AG04449 (cell line): ENCODE measurements around the gene WWTR1.

Experiments used
- CTCF ChIA-PET: fragments of 350-600 bp; formaldehyde crosslinking; extraction: SDS; loops from one replicate; lab custom pipeline; 2021; ENCODE audit warnings: antibody characterized with exemption; lab: Yijun Ruan, JAX
- POLR2A ChIA-PET: fragments of 400-600, 350-600 bp; formaldehyde crosslinking; extraction: SDS; loops from one replicate; lab custom pipeline; 2020; ENCODE audit warnings: antibody characterized with exemption, inconsistent platforms; lab: Yijun Ruan, JAX
- DNase-seq: peaks from one replicate; pipeline ENCODE4 v3.0.0-alpha.2; 2010; ENCODE audit warnings: low read depth, low spot score
- H3K4me3 ChIP-seq: 2 replicates; pipeline ENCODE4 v1.5.1; 2011; ENCODE audit warnings: low read depth, mild to moderate bottlenecking, control low read depth, low read length
- TF ChIP-seq, protein P1 (sequence below): IDR thresholded peaks from one replicate; pipeline ENCODE4 v1.5.1; 2011; ENCODE audit warnings: mild to moderate bottlenecking, moderate library complexity, low read length, control low read depth, inconsistent platforms; ENCODE audit not compliant: insufficient read depth; ENCODE audit errors: missing control alignments

WWTR1 gene

GRCh38 chr3:149486726-149487125 lies 171.1 kb downstream of the WWTR1 start:
- ChIA-PET POLR2A (no interaction called here), CTCF (interaction anchor here (1.0 to 1.9 kb wide), 7 partner anchors 9 to 531 kb away, joined by 3 to 5 read pairs (median 4); no protein-coding TSS in a partner anchor)
- TF ChIP-seq, protein P1, sequence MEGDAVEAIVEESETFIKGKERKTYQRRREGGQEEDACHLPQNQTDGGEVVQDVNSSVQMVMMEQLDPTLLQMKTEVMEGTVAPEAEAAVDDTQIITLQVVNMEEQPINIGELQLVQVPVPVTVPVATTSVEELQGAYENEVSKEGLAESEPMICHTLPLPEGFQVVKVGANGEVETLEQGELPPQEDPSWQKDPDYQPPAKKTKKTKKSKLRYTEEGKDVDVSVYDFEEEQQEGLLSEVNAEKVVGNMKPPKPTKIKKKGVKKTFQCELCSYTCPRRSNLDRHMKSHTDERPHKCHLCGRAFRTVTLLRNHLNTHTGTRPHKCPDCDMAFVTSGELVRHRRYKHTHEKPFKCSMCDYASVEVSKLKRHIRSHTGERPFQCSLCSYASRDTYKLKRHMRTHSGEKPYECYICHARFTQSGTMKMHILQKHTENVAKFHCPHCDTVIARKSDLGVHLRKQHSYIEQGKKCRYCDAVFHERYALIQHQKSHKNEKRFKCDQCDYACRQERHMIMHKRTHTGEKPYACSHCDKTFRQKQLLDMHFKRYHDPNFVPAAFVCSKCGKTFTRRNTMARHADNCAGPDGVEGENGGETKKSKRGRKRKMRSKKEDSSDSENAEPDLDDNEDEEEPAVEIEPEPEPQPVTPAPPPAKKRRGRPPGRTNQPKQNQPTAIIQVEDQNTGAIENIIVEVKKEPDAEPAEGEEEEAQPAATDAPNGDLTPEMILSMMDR, result no peak
- no peak for DNase-seq
- H3K4me3 ChIP-seq, result no peak overlapping the region

DNA sequence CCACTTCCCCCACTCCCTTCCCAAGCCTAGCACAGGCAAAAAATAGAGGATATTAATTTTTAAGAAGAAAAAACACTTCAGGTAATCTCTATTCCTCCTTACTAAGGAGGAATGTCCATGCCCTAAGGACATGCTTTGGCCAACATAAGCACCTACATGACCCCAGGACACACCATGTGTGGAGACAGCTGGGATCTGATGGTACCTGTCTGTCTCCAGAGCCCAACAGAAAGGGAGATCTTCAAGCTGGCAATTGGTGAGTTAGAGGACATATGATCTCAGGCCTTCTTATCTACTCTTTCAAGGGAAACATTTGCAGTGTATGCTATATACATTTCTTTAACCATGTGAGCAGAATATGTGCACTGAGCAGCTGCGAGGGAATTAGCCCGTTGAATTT lies 176.3 kb downstream of the WWTR1 start:
- no peak overlapping the region for H3K4me3 ChIP-seq
- TF ChIP-seq, protein P1, result no peak
- DNase-seq, result no peak
- ChIA-PET POLR2A (no interaction called here), CTCF (interaction anchor here (0.7 to 6.8 kb wide), 18 partner anchors 8 to 527 kb away, joined by 3 to 54 read pairs (median 5); partner anchors contain the start of gene TM4SF1)

DNA sequence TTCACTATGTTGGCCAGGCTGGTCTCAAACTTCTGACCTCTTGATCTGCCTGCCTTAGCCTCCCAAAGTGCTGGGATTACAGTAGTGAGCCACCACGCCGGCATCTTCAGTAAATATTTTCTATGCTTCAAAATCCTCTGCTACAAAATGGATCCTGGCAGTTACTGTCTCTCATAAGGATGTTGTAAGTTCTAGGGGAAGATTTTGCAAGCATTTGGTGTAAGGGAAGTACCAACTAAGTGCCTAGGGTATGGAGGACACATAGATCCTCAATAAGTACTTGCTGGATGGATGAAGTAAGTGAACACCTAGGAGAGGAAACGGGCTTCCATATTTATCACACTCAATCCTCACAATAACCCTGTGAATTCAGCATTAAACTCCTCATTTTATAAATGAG lies 176.8 kb downstream of the WWTR1 start:
- DNase-seq, result no peak
- ChIA-PET POLR2A (no interaction called here), CTCF (interaction anchor here (0.6 to 6.8 kb wide), 28 partner anchors 8 to 526 kb away, joined by 3 to 54 read pairs (median 5); partner anchors contain the start of gene TM4SF1)
- TF ChIP-seq, protein P1, result no peak
- no peak overlapping the region for H3K4me3 ChIP-seq

DNA sequence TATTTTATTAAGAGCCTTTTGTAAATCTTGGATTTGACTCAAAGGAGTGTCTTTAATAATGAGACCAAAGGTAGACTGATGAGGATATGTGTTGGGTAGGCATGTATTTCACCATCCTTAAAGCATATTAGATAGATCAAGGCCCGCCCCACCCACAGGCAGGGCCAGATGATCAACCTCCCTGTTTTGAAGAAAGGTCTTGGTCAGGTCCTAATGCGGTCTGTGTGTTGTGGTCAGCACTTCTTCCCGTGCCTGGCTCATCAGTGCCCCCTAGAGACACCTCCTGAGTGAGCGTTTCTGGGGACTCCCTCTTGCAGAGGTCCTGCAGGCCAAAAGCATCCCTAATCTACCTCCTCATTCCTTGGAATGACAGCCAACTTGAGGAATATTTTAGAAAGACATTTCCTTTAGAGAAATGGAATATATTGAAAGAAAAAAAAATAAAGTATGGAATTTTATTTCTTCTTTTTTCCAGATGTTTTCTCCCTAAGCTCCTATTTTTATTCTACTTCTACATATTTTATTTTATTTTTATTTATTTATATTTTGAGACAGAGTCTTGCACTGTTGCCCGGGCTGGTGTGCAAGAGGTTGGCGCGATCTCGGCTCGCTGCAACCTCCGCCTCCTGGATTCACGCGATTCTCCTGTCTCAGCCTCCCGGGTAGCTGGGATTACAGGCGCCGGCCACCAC lies 177.4 kb downstream of the WWTR1 start:
- peak; percentile 37 for DNase-seq
- no peak overlapping the region for H3K4me3 ChIP-seq
- TF ChIP-seq, protein P1, result peak; percentile 94
- ChIA-PET POLR2A (interaction anchor here (0.5 kb wide), 1 partner anchor 349 kb away, joined by 3 read pairs; no protein-coding TSS in a partner anchor), CTCF (interaction anchor here (0.6 to 6.8 kb wide), 46 partner anchors 9 to 526 kb away, joined by 3 to 54 read pairs (median 4); partner anchors contain the start of gene TM4SF1)

GRCh38 chr3:149479621-149480325 lies 178.1 kb downstream of the WWTR1 start:
- TF ChIP-seq, protein P1, result no peak
- H3K4me3 ChIP-seq, result no peak overlapping the region
- DNase-seq, result no peak
- CTCF ChIA-PET, result interaction anchor here (0.7 to 6.8 kb wide), 49 partner anchors 10 to 525 kb away, joined by 3 to 54 read pairs (median 4); partner anchors contain the start of gene TM4SF1
- POLR2A ChIA-PET, result interaction anchor here (0.5 kb wide), 1 partner anchor 348 kb away, joined by 3 read pairs; no protein-coding TSS in a partner anchor
